HG02884 (cell line): ENCODE data around the gene SIN3B.
A peak's percentile ranks its signal among the peaks of the same experiment; 100 is the strongest.

Source experiments
- ATAC-seq: cut with Tn5 transposase; IDR thresholded peaks from one replicate; pipeline ENCODE4 v1.9.1; 2021; ENCODE audit warnings: mild to moderate bottlenecking, moderate library complexity; ENCODE audit not compliant: unreplicated experiment

SIN3B gene

DNA sequence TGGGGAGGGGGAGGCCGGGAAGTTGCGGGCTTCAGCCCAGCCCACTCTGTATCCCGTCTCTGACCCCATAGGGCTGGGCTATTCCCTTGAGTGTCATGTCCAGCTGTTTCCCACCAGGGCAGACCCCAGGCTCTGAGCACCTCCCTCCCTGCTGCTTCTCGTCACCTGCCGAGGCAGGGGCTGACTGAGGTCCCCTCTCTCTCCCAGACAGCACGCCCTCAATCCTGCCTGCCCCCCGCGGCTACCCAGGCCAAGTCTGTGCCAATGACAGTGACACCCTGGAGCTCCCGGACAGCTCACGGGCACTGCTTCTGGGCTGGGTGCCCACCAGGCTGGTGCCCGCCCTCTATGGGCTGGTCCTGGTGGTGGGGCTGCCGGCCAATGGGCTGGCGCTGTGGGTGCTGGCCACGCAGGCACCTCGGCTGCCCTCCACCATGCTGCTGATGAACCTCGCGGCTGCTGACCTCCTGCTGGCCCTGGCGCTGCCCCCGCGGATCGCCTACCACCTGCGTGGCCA lies 60.2 kb downstream of the SIN3B start:
- ATAC-seq, result no peak

DNA sequence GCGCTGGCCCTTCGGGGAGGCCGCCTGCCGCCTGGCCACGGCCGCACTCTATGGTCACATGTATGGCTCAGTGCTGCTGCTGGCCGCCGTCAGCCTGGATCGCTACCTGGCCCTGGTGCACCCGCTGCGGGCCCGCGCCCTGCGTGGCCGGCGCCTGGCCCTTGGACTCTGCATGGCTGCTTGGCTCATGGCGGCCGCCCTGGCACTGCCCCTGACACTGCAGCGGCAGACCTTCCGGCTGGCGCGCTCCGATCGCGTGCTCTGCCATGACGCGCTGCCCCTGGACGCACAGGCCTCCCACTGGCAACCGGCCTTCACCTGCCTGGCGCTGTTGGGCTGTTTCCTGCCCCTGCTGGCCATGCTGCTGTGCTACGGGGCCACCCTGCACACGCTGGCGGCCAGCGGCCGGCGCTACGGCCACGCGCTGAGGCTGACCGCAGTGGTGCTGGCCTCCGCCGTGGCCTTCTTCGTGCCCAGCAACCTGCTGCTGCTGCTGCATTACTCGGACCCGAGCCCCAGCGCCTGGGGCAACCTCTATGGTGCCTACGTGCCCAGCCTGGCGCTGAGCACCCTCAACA lies 60.8 kb downstream of the SIN3B start:
- ATAC-seq, result no peak

DNA sequence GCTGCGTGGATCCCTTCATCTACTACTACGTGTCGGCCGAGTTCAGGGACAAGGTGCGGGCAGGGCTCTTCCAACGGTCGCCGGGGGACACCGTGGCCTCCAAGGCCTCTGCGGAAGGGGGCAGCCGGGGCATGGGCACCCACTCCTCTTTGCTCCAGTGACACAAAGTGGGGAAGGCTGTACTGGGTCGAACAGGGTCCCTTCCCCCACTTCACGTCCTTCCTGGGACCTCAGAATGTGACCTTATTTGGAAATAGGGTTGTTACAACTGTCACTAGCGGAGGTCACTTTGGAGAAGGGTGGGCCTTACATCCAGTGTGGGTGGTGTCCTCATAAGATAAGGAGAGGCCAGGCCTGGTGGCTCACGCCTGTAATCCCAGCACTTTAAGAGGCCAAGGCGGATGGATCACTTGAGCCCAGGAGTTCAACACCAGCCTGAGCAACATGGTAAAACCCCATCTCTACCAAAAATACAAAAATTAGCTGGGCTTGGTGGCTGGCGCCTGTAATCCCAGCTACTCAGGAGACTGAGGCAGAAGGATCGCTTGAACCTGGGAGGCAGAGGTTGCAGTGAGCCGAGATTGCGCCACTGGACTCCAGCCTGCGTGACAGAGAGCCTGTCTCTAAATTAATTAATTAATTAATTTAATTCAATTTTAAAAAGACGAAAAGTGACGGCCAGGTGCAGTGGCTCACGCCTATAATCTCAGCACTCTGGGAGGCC lies 61.4 kb downstream of the SIN3B start:
- no peak for ATAC-seq

DNA sequence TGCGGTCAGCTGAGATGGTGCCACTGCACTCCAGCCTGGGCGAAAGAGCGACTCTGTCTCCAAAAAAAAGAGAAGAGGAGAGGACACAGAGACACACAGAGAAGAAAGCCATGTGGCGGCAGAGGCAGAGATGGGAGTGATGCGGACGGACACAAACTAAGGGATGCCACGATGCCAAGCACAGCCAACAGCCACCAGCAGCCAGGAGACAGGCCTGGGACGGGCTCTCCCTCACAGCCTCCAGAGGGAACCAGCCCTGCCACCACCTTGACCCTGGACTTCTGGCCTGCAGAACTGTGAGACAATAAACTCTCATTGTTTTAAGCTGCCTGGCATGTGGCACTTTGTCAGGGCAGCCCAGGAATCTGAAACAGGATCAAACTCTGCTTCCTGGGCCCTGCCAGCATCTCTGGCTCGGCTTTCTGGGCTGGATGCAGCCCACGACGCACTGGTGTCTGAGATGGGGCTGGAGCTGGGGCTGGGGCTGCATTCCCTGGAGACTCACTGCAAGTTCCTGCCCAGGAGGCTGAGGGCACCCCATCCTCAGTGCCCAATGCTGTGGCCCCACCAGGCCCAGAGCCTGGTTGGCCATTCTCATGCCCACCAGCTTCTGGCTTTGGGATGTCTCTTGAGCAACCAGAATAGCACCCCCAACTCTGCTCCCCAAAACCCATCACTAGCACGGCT lies 62.6 kb downstream of the SIN3B start:
- no peak for ATAC-seq

DNA sequence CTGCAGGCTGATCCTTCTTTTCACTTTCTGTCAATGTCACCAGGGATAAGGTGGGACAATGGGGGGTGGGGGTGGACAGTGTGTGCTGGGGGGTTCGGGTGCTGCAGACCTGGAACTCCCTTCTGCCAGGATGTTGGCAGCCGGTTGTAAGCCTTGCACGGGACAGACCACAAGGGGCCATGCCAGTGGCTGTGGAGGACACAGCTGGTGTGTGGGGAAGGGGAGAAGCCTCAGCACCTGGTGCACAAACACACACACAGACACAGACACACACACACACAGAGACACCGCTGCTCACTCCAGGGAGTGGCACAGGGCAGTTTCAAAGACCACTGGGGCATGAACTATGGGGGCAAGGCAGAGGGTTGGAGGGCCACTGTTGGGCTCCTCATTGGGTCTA lies 63.2 kb downstream of the SIN3B start:
- no peak for ATAC-seq

DNA sequence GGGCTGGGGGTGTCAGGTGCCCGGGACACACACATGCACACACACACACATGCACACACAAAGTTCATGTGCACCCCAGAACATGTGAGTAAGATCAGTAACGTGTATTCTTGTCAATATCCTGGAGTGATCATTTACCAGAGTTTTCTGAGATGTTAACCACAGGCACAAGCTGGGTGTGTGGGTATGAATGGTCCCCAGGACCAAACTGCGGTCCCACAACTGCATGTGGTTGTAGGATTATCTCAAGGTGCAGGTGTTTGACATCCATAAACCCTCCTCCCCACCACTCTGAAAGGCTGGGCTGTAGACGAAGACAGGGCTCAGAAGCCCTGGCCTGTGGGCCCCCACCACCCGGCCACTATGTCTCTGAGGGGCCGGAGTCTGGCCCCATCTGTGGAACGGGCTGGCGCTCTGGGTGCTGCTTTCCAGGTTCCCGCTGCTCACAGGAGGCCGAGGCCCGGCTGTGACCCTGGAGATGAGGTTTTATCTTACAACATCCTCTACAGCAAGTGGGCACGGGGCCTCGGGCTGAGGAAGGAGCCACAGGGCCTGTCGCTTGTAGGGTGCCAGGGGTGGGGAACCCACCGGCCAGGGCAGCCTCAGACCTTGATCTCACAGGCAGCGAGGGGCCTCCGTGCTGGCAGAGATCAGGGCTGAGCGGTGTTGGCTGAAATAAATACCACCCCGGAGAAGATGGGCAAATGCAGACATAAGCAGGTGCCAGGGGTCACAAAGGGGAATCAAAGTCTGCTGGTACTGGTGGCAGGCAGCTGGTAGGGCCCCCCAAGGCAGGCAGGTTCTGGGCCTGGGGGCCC lies 63.9 kb downstream of the SIN3B start:
- ATAC-seq, result no peak

DNA sequence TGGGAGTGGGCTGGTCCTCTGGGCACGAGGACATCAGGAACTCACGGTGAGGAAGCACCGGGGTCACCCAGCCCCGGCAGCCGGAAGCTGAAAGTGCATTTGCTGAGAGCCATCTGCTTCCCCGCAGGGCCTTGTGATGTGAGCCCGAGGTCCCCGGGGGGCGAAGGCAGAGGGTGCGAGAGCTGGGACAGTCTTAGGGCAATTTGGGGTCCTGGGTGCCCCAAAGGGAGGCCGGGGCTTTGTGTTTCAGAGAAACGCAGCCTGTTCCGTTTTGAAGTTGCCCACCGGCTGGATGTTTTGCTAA lies 64.4 kb downstream of the SIN3B start:
- ATAC-seq, result no peak

DNA sequence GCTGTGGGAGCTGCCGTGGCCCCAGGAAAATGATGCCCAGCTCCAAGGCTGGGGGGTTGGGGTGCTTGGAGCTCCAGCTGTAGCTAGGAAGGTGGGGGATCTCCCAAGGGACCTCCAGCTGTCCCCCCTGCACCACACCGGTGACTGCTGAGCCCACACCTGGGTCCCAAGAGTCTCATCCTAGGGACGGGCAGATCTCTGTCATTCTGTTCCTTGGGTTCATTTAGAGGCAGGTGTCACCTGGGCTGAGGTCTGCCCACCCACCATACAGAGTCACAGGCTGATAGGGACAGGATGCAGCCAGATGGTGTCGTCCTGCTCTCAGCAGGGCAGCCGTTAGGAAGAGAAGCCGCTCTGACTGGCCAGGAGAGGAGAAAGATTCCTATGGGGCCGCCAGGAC lies 64.9 kb downstream of the SIN3B start:
- ATAC-seq, result no peak

DNA sequence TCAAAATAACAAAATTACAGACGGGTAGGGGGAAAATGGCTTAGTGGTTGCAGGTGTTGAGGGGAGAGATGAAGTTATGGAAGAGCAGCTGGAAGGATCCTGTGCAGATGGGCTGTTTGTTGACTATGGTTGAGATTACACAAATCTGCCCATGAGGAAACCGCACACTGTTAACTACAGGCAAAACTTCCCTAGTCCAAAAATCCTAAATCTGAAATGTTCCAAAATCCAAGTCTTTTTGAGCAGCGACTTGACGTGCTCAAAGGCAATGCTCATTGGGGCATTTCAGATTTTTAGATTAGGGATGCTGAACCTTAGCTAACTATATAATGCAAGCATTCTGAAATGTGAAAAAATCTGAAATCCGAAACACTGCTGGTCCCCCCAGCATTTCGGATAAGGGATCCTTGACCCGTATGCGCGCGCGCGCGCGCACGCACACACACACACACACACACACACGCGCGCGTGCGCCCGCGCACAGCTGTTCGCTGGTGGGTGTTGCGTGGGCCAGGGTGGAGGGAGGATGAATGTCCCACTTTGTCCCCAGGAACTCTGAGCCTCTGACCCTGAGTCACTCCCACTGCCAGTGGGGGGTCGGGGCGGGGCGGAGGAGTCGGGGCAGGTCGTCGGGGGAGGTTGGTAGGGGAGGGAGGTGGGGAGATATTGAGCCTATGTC lies 66.4 kb downstream of the SIN3B start:
- no peak for ATAC-seq

DNA sequence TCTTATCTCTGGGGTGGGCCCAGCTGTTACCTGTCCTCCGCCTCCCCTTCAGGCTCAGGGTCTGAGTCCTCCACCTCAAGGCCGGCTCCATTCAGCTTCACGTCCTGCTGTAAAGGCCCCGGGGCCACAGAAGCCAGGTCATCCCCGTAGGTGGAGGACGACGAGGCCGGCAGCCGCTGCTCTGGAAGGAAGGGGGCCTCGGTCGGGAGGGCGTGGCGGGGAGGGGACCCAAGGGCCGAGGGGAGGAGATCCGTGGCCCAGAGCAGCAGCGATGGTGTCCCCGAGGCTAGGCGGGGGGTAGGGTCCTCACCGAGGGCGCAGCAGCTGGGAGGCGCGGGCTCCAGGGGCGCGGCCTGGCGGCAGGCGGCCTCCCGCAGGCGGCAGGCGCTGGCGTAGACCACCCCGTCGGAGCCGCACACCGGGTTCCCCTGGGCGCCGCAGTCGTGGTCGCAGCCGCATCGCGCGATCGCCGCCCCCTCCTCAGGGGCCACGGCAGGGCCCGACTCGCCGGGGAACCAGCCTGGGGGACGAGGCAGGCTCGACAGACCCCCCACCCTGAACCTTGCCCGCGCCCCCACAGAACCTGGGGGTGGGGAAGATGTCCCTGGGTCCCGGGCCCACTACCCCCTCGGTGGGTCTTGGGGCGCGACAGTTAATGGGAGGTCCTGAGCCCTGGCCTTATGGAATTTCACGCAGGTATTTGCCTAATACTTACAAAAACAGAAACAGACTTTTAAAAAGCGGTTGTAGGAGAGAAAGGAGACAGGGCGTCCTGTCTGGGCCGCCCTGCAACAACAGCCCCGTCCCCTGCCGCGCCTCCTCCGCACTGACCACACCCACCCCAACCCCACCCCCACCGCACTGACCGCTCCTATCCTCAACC lies 67.2 kb downstream of the SIN3B start:
- ATAC-seq, result peak; percentile 43

DNA sequence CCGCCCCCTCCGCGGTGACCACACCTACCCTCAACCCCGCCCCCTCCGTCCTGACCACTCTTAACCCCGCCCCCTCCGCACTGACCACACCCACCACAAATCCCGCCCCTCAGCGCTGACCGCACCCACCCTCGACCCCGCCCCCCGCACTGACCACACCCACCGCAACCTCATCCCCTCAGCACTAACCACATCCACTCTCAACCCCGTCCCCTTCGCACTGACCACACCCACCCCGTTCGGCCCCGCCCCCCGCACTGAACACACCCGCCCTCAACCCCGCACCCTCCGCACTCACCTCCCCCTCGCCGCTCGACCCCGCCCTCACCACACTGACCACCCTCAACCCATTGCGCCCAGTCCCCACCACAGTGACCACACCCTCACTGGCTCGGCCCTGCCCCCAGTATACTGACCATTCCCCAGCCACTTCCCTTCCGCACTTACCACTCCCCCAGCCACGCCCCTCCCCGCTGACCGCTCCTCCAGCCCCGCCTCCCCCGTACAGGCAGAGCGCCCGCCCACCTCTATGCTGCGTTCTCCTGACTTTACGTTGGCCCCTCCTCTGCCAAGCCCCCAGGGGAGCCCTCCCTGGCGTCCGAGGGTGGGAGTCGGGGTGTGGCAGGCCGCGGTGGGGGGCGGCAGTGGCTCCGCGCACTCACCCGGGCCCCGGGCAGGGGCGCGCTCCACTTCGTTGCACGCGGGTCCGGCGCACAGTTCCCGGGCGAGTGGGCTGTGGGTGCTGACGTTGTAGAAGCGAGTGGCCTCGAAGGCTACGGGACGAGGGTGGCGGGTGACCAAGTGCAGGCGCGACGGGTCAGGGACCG lies 68.0 kb downstream of the SIN3B start:
- ATAC-seq, result peak; percentile 34

DNA sequence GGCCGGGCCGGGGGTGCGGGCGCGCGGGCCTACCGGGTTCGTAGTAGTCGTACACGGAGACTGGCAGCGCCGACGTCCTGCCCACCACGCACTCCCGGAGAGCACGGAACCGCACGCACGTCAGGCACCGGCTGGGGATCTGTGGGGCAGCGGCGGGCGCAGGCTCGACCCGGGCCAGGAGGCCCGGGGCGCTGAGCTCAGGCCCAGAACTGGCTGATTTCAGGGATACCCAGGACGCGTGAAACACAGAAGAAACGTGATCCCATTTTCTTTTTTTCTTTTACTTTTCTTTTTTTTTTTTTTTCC lies 68.6 kb downstream of the SIN3B start:
- ATAC-seq, result no peak

DNA sequence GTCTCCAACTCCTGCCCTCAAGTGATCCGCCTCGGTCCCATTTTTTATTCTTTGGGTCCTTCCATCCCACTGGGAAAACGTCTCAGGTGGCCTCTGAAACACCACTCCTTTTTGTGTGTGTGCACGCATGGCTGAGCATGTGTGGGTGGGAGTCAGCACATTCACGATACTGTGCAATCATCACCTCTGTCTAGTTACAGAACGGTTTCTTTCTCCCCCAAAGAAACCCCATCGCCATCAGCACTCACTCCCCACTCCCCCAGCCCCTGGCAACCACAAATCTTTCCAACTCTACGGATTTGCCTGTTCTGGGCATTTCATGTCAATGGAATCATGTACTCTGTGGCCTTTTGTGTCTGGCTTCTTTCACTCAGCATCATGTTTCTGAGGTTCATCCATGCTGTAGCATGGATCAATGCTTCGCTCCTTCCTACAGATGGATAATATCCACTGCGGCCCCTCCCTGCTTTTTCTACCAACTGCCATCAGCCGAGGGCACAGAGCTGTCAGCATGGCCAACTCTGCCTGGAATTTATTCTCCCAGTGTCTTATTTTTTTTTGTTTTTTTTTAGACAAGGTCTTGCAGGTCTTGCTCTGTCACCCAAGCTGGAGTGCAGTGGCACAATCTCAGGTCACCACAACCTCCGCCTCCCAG lies 69.3 kb downstream of the SIN3B start:
- ATAC-seq, result no peak

DNA sequence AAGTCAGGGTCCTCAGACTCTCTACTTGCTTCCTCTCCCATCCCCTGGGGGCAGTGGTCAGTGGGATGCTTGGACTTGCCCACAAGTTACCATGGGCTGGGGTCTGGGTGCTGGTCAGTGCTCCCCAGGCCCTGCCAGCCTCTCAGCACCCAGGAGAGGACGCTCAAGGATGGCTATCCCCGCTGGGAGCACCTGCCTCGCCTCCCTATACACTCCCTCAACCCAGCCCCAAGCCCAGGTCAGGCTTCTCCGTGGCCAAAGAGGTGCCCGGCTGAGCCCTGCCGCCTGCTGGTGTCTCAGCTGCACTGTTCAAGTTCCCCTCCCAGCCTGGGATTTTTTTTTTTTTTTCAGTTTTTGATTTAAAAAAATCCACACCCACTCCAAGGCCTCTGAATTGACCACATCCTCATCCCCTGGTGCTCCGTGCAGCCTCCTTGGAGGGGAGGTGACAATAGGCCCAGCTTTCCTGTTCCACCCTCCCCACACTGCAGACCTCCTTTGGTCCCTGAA lies 70.4 kb downstream of the SIN3B start:
- no peak for ATAC-seq

DNA sequence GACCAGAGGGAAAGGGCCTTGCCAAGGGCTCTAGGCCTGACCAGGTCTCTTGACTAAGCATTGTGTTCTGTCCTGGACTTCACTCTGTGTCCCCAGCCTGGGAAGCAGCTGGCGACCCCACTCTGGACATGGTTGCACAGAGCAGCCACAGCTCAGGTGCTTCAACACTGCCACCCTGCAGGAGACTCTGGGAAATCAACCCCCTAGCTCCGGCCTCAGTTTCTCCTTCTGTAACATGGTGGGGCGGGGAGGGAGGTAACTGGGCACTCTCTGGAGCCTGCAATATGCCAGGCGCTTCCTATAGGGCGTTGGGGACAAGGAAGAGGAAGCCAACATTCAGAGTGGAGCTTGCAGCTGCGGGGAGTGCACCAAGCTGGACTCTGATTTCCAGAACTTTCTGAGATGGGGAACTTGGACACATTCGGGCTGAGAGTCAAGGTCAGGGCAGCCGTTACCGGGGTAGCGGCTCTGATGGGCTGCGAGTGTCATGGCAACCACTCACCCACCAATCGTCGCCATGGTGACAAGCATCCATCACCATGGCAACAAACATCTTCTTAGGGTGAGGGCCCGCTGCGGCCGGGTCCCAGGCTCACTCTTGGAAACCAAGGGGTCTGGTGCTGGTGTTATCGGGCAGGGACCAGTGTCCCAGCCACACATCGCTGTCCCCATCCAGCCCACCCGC lies 72.4 kb downstream of the SIN3B start:
- ATAC-seq, result no peak

DNA sequence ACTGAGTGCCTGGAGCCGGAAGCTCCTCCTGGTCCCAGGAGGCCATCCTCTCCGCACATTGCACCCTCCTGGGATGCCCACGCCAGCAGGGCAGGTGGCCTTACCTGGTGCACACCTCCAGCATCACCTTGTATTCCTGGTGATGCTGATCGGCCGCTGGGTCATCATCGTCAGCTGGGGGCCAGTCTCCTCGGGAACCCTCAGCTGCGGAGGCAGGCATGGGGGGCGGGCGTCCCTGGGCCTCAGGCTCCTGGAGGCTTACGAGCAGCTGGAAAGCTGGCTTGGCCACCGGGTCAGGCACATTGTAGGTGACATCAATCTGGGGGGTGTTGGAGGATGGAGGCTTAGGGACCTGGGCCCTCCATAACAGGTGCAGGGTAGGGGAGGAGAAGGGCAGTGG lies 73.3 kb downstream of the SIN3B start:
- ATAC-seq, result no peak

DNA sequence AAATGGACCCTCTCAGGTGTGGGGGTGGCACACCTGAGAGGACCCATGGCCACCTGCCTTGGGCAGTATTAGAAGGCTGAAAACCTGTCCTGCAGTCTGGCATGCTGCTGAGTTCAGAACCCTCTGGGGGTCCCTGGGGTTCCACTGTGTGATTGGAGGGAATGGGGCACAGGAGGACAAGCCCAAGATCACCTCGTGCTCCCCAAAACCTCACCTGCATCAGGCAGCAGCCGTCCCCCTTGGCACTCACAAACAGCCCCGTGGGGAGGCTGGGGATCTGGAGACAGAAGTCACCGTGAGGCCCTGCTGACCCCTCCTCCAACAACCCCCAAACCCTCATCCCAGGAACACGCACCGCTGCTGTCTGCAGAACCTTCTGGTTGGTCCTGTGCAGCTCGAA lies 74.1 kb downstream of the SIN3B start:
- ATAC-seq, result no peak

DNA sequence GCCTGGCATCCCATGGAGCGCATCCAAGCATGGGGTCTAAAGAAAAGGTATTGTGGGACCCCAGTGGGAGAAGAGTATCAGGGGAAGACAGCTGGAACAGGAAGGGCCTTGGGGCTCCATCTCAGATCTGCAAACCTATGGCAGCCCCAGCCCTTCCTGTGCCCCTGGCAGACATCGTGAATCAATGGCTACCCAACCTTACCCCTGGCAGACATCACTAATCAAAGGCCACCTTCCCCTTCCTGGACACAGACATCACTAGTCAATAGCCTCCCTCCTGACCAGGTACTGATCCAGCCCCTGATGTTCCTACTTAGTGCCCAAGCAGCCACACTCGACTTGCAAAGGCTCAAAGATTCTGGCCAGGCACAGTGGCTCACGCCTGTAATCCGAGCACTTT lies 75.4 kb downstream of the SIN3B start:
- ATAC-seq, result no peak
